Nephron progenitor cell (in vitro differentiated cells): ENCODE results near the gene HDDC3.
"Not testable (repeated sequence)": the region's sequence is repeated elsewhere in the genome, so short reads cannot be mapped to it uniquely, and the experiment has no call there.

Experiments used
- DNase-seq: peaks from one replicate; pipeline ENCODE4 v3.0.0; 2021
- H3K27ac Mint-ChIP-seq: 2 replicates; pipeline ENCODE4 v1.8.0; 2021; ENCODE audit warnings: mild to moderate bottlenecking, moderate library complexity, mixed read lengths
- H3K27me3 Mint-ChIP-seq: 2 replicates; pipeline ENCODE4 v1.8.0; 2021; ENCODE audit warnings: mild to moderate bottlenecking, low read depth, mixed read lengths; ENCODE audit not compliant: poor library complexity
- H3K36me3 Mint-ChIP-seq: 2 replicates; pipeline ENCODE4 v1.8.0; 2021; ENCODE audit warnings: low read depth, mixed read lengths
- H3K4me1 Mint-ChIP-seq: 2 replicates; pipeline ENCODE4 v1.8.0; 2021; ENCODE audit warnings: mixed read lengths
- H3K4me3 Mint-ChIP-seq: 2 replicates; pipeline ENCODE4 v1.8.0; 2021; ENCODE audit warnings: mild to moderate bottlenecking, moderate library complexity, mixed read lengths
- H3K9me3 Mint-ChIP-seq: 2 replicates; pipeline ENCODE4 v1.8.0; 2021; ENCODE audit warnings: mild to moderate bottlenecking, moderate library complexity, mixed read lengths
- CTCF ChIP-seq: fragments of 200-600 bp; sonication (generic); IDR thresholded peaks from 2 replicates; pipeline ENCODE4 v1.5.0; 2021; ENCODE audit warnings: antibody characterized with exemption

HDDC3 gene

GRCh38 chr15:90930861-90931574 is 1.3 kb downstream of the HDDC3 start:
- peaks cover 15% of the 10 kb centered on the region for H3K27me3 Mint-ChIP-seq
- peak overlapping the region; percentile 95 for H3K4me3 Mint-ChIP-seq
- H3K27ac Mint-ChIP-seq, result no peak overlapping the region
- no peaks in the 10 kb centered on the region for H3K36me3 Mint-ChIP-seq
- no peak for TF ChIP-seq CTCF
- no peaks in the 10 kb centered on the region for H3K9me3 Mint-ChIP-seq
- no peak for DNase-seq
- peaks cover 32% of the 10 kb centered on the region for H3K4me1 Mint-ChIP-seq

- TF ChIP-seq CTCF, result no peak
- no peak for DNase-seq
- H3K27ac Mint-ChIP-seq, result no peak overlapping the region
- peak overlapping the region; percentile 15 for H3K4me3 Mint-ChIP-seq
- peaks cover 15% of the 10 kb centered on the region for H3K27me3 Mint-ChIP-seq
- no peaks in the 10 kb centered on the region for H3K9me3 Mint-ChIP-seq
- no peaks in the 10 kb centered on the region for H3K36me3 Mint-ChIP-seq
- peaks cover 25% of the 10 kb centered on the region for H3K4me1 Mint-ChIP-seq
Observed at GRCh38 chr15:90929246-90930019, 2.9 kb downstream of the HDDC3 start.

GRCh38 chr15:90928106-90928505 is 4.2 kb downstream of the HDDC3 start:
- H3K4me3 Mint-ChIP-seq, H3K27me3 Mint-ChIP-seq, H3K9me3 Mint-ChIP-seq, DNase-seq, H3K27ac Mint-ChIP-seq, H3K36me3 Mint-ChIP-seq: not testable (repeated sequence)
- H3K4me1 Mint-ChIP-seq, result peaks cover 19% of the 10 kb centered on the region

- not testable (repeated sequence) for H3K4me3 Mint-ChIP-seq, H3K27me3 Mint-ChIP-seq, H3K27ac Mint-ChIP-seq, H3K36me3 Mint-ChIP-seq, H3K9me3 Mint-ChIP-seq, DNase-seq
- H3K4me1 Mint-ChIP-seq, result peaks cover 12% of the 10 kb centered on the region
Observed at GRCh38 chr15:90926766-90927165, 5.6 kb downstream of the HDDC3 start.

- DNase-seq, result no peak
- H3K27ac Mint-ChIP-seq, result no peak overlapping the region
- no peaks in the 10 kb centered on the region for H3K9me3 Mint-ChIP-seq
- H3K4me1 Mint-ChIP-seq, result no peaks in the 10 kb centered on the region
- peaks cover 13% of the 10 kb centered on the region for H3K36me3 Mint-ChIP-seq
- no peak overlapping the region for H3K4me3 Mint-ChIP-seq
- H3K27me3 Mint-ChIP-seq, result peaks cover 4% of the 10 kb centered on the region
- TF ChIP-seq CTCF, result no peak
Observed at GRCh38 chr15:90924375-90924774, 8.0 kb downstream of the HDDC3 start.

- H3K4me1 Mint-ChIP-seq, H3K27ac Mint-ChIP-seq, H3K4me3 Mint-ChIP-seq, H3K27me3 Mint-ChIP-seq, DNase-seq, H3K9me3 Mint-ChIP-seq: not testable (repeated sequence)
- peaks cover 24% of the 10 kb centered on the region for H3K36me3 Mint-ChIP-seq
Observed at GRCh38 chr15:90922712-90923322, 9.5 kb downstream of the HDDC3 start.

- H3K36me3 Mint-ChIP-seq, result peaks cover 28% of the 10 kb centered on the region
- no peak for TF ChIP-seq CTCF
- no peak overlapping the region for H3K4me3 Mint-ChIP-seq
- H3K9me3 Mint-ChIP-seq, result no peaks in the 10 kb centered on the region
- peaks cover 4% of the 10 kb centered on the region for H3K27me3 Mint-ChIP-seq
- H3K27ac Mint-ChIP-seq, result no peak overlapping the region
- no peaks in the 10 kb centered on the region for H3K4me1 Mint-ChIP-seq
- no peak for DNase-seq
Observed at GRCh38 chr15:90921887-90922286, 10.5 kb downstream of the HDDC3 start.
